IPS-15b (cell line): ENCODE measurements around the gene ABR.
A peak's percentile ranks its signal among the peaks of the same experiment; 100 is the strongest.

Experiments used
- H3K27me3 ChIP-seq: one replicate; pipeline ENCODE4 v1.6.1; 2013; ENCODE audit warnings: low read length; ENCODE audit not compliant: control insufficient read depth, insufficient read depth
- H3K36me3 ChIP-seq: one replicate; pipeline ENCODE4 v1.6.1; 2013; ENCODE audit warnings: low read length; ENCODE audit not compliant: control insufficient read depth, insufficient read depth
- H3K4me1 ChIP-seq: one replicate; pipeline ENCODE4 v1.6.1; 2013; ENCODE audit warnings: mild to moderate bottlenecking, low read length; ENCODE audit not compliant: control insufficient read depth, insufficient read depth
- H3K4me3 ChIP-seq: one replicate; pipeline ENCODE4 v1.5.1; 2013; ENCODE audit warnings: low read depth, low read length
- H3K9ac ChIP-seq: one replicate; pipeline ENCODE4 v1.6.1; 2013; ENCODE audit warnings: low read depth, mild to moderate bottlenecking, low read length
- H3K9me3 ChIP-seq: one replicate; pipeline ENCODE4 v1.6.1; 2013; ENCODE audit warnings: mild to moderate bottlenecking, low read length; ENCODE audit not compliant: control insufficient read depth, insufficient read depth

Gene ABR

GRCh38 chr17:1030684-1031532, 148.9 kb downstream of the ABR start:
- Histone ChIP-seq H3K9ac (no peak overlapping the region), H3K4me3 (peak overlapping the region; percentile 1), H3K27me3 (peaks cover 7% of the 10 kb centered on the region)

GRCh38 chr17:1029922-1030644, 149.7 kb downstream of the ABR start:
- no peak overlapping the region for H3K9ac ChIP-seq
- no peaks in the 10 kb centered on the region for H3K36me3 ChIP-seq
- H3K27me3 ChIP-seq = peaks cover 7% of the 10 kb centered on the region
- no peak overlapping the region for H3K4me3 ChIP-seq
- H3K4me1 ChIP-seq = no peaks in the 10 kb centered on the region
- no peaks in the 10 kb centered on the region for H3K9me3 ChIP-seq

More at GRCh38 chr17:1030684-1031532, 148.9 kb downstream of the ABR start:
- Histone ChIP-seq H3K36me3 (no peaks in the 10 kb centered on the region), H3K4me1 (no peaks in the 10 kb centered on the region), H3K9me3 (no peaks in the 10 kb centered on the region)

- Histone ChIP-seq H3K27me3 (peaks cover 7% of the 10 kb centered on the region), H3K4me1 (no peaks in the 10 kb centered on the region), H3K4me3 (no peak overlapping the region), H3K36me3 (no peaks in the 10 kb centered on the region), H3K9ac (no peak overlapping the region), H3K9me3 (no peaks in the 10 kb centered on the region)
Measured at GRCh38 chr17:1029196-1029921, 150.4 kb downstream of the ABR start.

GRCh38 chr17:1027044-1027443, 152.7 kb downstream of the ABR start:
- Histone ChIP-seq H3K9me3 (no peaks in the 10 kb centered on the region), H3K9ac (no peak overlapping the region), H3K4me1 (no peaks in the 10 kb centered on the region), H3K4me3 (no peak overlapping the region), H3K27me3 (peaks cover 3% of the 10 kb centered on the region), H3K36me3 (no peaks in the 10 kb centered on the region)

- Histone ChIP-seq H3K36me3 (no peaks in the 10 kb centered on the region), H3K4me3 (no peak overlapping the region), H3K9me3 (no peaks in the 10 kb centered on the region)
Measured at GRCh38 chr17:1026599-1026975, 153.2 kb downstream of the ABR start.

GRCh38 chr17:1025733-1026598, 153.8 kb downstream of the ABR start:
- Histone ChIP-seq H3K4me3 (no peak overlapping the region), H3K27me3 (peaks cover 3% of the 10 kb centered on the region), H3K4me1 (no peaks in the 10 kb centered on the region), H3K9ac (peak overlapping the region; percentile 47), H3K36me3 (no peaks in the 10 kb centered on the region), H3K9me3 (no peaks in the 10 kb centered on the region)

More at GRCh38 chr17:1026599-1026975, 153.2 kb downstream of the ABR start:
- H3K27me3 ChIP-seq = peaks cover 3% of the 10 kb centered on the region
- H3K4me1 ChIP-seq = no peaks in the 10 kb centered on the region
- no peak overlapping the region for H3K9ac ChIP-seq

- Histone ChIP-seq H3K27me3 (no peaks in the 10 kb centered on the region), H3K9me3 (no peaks in the 10 kb centered on the region), H3K36me3 (no peaks in the 10 kb centered on the region), H3K4me3 (no peak overlapping the region), H3K9ac (no peak overlapping the region), H3K4me1 (no peaks in the 10 kb centered on the region)
Measured at GRCh38 chr17:1024076-1024475, 155.7 kb downstream of the ABR start.

GRCh38 chr17:1022278-1023024, 157.3 kb downstream of the ABR start:
- H3K4me3 ChIP-seq = no peak overlapping the region
- no peaks in the 10 kb centered on the region for H3K9me3 ChIP-seq
- no peaks in the 10 kb centered on the region for H3K4me1 ChIP-seq
- no peaks in the 10 kb centered on the region for H3K36me3 ChIP-seq
- H3K27me3 ChIP-seq = no peaks in the 10 kb centered on the region
- no peak overlapping the region for H3K9ac ChIP-seq

- Histone ChIP-seq H3K9me3 (no peaks in the 10 kb centered on the region), H3K4me1 (no peaks in the 10 kb centered on the region), H3K36me3 (no peaks in the 10 kb centered on the region), H3K9ac (peak overlapping the region; percentile 65), H3K27me3 (no peaks in the 10 kb centered on the region), H3K4me3 (no peak overlapping the region)
Measured at GRCh38 chr17:1021147-1021546, 158.6 kb downstream of the ABR start.

- no peak overlapping the region for H3K4me3 ChIP-seq
- H3K4me1 ChIP-seq = no peaks in the 10 kb centered on the region
- H3K27me3 ChIP-seq = no peaks in the 10 kb centered on the region
- no peak overlapping the region for H3K9ac ChIP-seq
- no peaks in the 10 kb centered on the region for H3K9me3 ChIP-seq
- no peaks in the 10 kb centered on the region for H3K36me3 ChIP-seq
Measured at GRCh38 chr17:1019451-1019850, 160.3 kb downstream of the ABR start.
